ENCODE data around the gene MGMT. TPM values are rescaled to one million over a fixed set of nuclear protein-coding genes. Genes with fewer than 3 reads are reported as not detected.

Gene MGMT
- total and polyA plus RNA-seq, 3 donors from 2014 or later: 32.8 to 40.7 (median 37.9) TPM

DNA sequence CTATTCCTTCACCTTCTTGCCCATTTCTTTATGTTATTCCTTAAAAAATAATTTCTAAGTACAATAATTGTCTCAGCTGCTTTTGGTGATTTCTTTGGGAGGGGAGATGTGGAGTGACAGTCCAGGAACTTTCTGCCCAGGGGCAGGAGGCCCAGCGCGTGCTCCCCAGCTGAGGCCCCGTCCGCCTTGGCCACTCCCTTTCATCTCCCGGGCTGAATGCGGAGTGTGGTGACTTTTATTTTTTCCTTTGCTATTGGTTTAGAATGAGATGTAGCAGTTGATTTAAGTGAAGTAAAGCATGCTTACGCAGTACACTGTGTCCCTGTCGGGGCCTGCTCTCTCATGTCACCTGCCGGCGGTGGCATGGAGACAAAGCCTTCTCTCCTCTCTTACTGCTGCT lies 141.6 kb downstream of the MGMT start:
- WGBS, 2 donors: 92 to 94% methylated on average over 10 of the region's 10 CpGs
- H3K4me1 ChIP-seq: no peaks in the 10 kb centered on the region
- TF ChIP-seq, protein P1, sequence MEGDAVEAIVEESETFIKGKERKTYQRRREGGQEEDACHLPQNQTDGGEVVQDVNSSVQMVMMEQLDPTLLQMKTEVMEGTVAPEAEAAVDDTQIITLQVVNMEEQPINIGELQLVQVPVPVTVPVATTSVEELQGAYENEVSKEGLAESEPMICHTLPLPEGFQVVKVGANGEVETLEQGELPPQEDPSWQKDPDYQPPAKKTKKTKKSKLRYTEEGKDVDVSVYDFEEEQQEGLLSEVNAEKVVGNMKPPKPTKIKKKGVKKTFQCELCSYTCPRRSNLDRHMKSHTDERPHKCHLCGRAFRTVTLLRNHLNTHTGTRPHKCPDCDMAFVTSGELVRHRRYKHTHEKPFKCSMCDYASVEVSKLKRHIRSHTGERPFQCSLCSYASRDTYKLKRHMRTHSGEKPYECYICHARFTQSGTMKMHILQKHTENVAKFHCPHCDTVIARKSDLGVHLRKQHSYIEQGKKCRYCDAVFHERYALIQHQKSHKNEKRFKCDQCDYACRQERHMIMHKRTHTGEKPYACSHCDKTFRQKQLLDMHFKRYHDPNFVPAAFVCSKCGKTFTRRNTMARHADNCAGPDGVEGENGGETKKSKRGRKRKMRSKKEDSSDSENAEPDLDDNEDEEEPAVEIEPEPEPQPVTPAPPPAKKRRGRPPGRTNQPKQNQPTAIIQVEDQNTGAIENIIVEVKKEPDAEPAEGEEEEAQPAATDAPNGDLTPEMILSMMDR (IDR thresholded peaks at IDR 0.05): no peak
- no peak for TF ChIP-seq POLR2A (IDR thresholded peaks at IDR 0.05)
- no peak for DNase-seq
- no peaks in the 10 kb centered on the region for H3K9me3 ChIP-seq
- no peaks in the 10 kb centered on the region for H3K27me3 ChIP-seq
- intact Hi-C loops (cut with DNase I; ENCODE audit: low total_unique reads): no loop called here
- H3K36me3 ChIP-seq (ENCODE audit: low read depth, missing control alignments): no peaks in the 10 kb centered on the region
- H3K4me3 ChIP-seq: no peak overlapping the region
- no peak overlapping the region for H3K27ac ChIP-seq

DNA sequence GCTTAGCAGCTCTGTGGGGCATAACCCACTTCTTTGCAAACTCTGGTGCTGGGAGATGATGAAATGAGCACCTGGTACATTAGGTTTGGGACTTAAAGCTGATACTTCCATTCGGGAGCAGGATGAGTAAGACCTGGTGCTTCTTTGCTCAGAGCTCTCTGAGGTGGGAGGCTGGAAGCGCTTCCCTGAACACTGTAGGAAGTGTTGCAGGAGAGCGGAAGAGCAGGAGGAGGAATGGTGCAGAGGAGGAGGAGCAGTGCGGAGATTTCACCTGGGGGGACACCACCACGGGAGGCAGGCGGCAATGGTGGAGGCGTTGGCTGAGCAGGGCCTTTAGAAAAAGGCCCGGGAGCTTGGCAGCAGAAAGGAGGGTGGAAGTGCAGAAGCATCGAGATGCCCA lies 142.5 kb downstream of the MGMT start:
- WGBS, 2 donors: 94 to 97% methylated on average over 9 of the region's 9 CpGs
- Histone ChIP-seq H3K9me3 (no peaks in the 10 kb centered on the region), H3K4me1 (no peaks in the 10 kb centered on the region), H3K4me3 (no peak overlapping the region), H3K36me3 (ENCODE audit: low read depth, missing control alignments) (no peaks in the 10 kb centered on the region), H3K27me3 (no peaks in the 10 kb centered on the region), H3K27ac (no peak overlapping the region)
- intact Hi-C loops (cut with DNase I; ENCODE audit: low total_unique reads): no loop called here
- TF ChIP-seq, protein P1 (IDR thresholded peaks at IDR 0.05): no peak
- TF ChIP-seq POLR2A (IDR thresholded peaks at IDR 0.05): no peak
- DNase-seq: no peak

DNA sequence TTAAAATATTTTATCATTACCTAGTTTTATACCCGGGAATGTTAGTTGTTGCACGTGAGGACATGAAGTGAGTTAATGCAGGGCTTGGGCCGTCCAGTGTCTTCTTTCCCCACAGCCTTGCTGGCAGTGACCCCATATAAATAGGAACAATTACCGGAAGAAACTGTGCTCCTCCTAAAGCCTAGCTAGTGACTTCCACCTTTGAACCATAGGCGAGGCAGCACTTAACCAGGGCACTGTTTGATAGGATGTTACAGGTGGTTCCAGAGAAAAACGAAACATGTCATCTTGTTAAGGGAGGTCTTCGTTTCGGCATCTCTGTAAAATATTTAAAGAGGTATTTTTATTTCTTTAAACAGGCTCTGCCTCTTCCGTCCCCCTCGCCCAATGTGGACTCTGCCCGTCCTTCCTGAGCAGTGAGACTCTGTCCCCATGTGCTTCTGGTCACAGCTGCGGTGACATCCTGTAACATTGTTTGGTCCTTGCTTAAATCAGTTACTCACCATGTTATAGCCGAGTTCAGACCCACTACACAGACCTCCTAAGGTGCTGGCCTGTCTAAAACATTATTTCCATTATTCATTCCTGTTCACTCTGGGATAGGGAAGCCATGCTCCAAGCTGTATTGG lies 145.6 kb downstream of the MGMT start:
- intact Hi-C loops (cut with DNase I; ENCODE audit: low total_unique reads): no loop called here
- no peak overlapping the region for H3K4me3 ChIP-seq
- no peaks in the 10 kb centered on the region for H3K27me3 ChIP-seq
- 75 to 84% methylated on average over 13 of the region's 13 CpGs for WGBS, 2 donors
- H3K4me1 ChIP-seq: no peaks in the 10 kb centered on the region
- no peaks in the 10 kb centered on the region for H3K9me3 ChIP-seq
- TF ChIP-seq, protein P1 (IDR thresholded peaks at IDR 0.05): no peak
- TF ChIP-seq POLR2A (IDR thresholded peaks at IDR 0.05): no peak
- no peak for DNase-seq
- H3K36me3 ChIP-seq (ENCODE audit: low read depth, missing control alignments): no peaks in the 10 kb centered on the region
- H3K27ac ChIP-seq: no peak overlapping the region

DNA sequence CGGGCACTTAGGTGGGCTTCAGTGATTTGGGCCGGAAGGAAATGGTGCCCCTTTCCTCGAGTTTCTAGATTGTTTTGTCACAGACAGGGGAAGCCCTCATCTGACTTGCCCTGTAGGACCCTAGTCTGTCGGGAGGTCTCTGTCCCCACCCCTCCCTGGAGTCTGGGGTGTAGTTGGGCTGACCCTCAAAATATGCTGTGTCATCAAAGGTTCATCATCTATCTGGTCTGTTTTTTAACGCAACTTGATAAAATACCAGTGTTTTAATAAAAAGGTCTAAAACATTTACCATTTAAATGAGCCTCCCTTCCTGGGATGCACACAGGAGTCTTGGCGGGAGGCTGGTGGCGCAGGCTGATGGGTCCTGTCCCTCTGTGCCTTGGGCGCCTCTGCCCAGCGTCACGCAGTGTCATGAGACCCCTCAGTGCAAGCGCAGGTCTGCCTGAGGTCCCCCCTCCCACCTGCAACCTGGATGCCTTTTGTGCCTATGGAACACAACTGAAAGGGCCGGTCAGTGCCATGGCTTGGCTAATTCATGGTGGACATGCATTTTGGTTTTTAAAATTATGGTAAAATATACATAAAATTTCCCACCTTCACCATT lies 146.4 kb downstream of the MGMT start:
- WGBS, 2 donors: 92 to 94% methylated on average over 12 of the region's 12 CpGs
- Histone ChIP-seq H3K4me1 (no peaks in the 10 kb centered on the region), H3K27ac (no peak overlapping the region), H3K36me3 (ENCODE audit: low read depth, missing control alignments) (no peaks in the 10 kb centered on the region), H3K27me3 (no peaks in the 10 kb centered on the region), H3K9me3 (no peaks in the 10 kb centered on the region), H3K4me3 (no peak overlapping the region)
- TF ChIP-seq, protein P1 (IDR thresholded peaks at IDR 0.05): no peak
- intact Hi-C loops (cut with DNase I; ENCODE audit: low total_unique reads): no loop called here
- no peak for DNase-seq

DNA sequence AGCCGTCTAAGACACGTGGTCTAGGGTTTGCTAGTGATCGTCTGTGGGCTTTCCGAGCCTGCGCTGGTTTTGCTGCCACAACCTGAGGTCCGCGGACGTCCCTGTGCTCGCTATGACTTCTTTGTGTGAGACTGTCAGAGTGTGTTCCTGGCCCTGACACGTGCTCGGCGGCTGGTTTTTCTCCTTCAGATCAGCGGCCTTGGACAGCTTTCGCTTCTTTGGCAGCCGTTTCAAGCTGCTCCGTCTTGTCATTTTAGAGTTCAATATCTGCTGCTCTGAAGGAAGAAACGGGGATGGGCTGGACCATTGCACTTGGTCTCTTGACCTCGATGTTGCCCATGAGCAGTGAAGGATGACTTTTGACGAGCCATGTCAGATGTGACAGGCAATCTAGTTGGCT lies 147.3 kb downstream of the MGMT start:
- TF ChIP-seq, protein P1 (IDR thresholded peaks at IDR 0.05): no peak
- no peak for TF ChIP-seq POLR2A (IDR thresholded peaks at IDR 0.05)
- Histone ChIP-seq H3K9me3 (no peaks in the 10 kb centered on the region), H3K4me1 (no peaks in the 10 kb centered on the region), H3K4me3 (no peak overlapping the region), H3K27me3 (no peaks in the 10 kb centered on the region), H3K27ac (no peak overlapping the region), H3K36me3 (ENCODE audit: low read depth, missing control alignments) (no peaks in the 10 kb centered on the region)
- intact Hi-C loops (cut with DNase I; ENCODE audit: low total_unique reads): no loop called here
- WGBS, 2 donors: 62 to 65% methylated on average over 19 of the region's 19 CpGs
- peak; percentile 30 for DNase-seq

Measured in testis (tissue), 3 donors.